Hematopoietic multipotent progenitor cell treated with erythropoietin and hydrocortisone succinate and interleukin-3 and kit ligand, for 8 days (in vitro differentiated cells): ENCODE results near the gene ASB13.
"Not testable (repeated sequence)": the region's sequence is repeated elsewhere in the genome, so short reads cannot be mapped to it uniquely, and the experiment has no call there.

Experiments
- DNase-seq: peaks from one replicate; pipeline ENCODE4 v3.0.0-alpha.2; 2015

Gene ASB13

GRCh38 chr10:5603848-5604170 lies 62.6 kb downstream of the ASB13 start:
- DNase-seq, result no peak

DNA sequence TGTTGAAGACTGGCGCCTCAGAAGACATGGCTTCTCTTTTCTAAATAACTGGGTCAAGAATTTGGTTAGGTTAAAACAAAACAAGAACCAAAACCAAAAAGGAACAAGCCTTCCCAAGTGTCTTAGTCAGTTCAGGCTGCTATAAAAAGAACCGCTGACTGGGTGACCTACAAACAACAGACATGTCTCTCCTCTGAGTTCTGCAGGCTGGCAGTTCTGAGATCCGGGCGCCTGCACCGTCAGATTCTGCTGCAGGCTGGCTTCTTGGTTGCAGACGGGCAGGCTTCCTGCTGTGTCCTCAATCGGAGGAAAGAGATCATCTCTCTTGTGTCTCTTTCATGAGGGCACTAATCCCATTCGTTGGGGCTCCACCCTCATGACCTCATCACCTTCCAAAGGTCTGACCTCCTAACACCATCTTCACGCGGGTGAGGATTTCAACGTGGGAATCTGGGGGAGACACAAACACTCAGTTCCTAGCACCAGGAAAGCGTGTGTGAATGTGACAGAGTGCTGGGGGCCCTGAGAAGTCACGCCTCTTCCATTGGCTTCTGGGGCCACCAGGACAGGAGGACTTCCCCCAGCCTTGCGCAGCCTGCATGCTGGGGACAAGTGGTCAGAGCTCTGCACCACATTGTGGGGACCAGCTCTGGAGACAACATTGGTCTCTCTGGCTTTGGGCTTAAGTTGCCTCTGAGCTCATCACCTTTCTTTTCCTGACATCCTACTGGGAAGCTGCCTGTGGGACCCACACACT lies 63.1 kb downstream of the ASB13 start:
- DNase-seq, result no peak

DNA sequence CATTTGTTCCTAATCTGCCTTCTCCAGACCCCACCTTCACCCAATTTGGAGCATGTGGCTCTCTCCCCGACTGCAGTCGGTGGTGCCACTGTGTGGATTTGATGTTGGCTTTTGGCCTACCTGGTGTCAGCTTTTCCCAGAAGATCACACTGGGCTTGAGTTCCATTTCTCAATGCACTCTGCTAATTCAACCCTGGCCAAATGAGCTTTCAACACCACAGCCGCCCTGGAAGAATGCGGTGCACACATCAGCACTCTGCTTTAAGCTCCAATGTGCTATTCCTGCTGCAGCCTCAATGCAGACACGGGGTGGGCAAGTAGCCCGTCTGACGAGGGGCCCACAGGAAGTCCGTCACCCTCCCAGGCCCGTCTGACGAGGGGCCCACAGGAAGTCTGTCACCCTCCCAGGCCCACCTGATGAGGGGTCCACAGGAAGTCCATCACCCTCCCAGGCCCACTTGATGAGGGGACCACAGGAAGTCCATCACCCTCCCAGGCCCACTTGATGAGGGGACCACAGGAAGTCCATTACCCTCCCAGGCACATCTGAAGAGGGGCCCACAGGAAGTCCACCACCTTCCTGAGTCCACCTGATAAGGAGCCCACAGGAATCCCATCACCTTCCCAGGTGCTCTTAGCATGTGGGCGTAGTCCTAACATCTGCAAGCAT lies 64.4 kb downstream of the ASB13 start:
- no peak for DNase-seq

DNA sequence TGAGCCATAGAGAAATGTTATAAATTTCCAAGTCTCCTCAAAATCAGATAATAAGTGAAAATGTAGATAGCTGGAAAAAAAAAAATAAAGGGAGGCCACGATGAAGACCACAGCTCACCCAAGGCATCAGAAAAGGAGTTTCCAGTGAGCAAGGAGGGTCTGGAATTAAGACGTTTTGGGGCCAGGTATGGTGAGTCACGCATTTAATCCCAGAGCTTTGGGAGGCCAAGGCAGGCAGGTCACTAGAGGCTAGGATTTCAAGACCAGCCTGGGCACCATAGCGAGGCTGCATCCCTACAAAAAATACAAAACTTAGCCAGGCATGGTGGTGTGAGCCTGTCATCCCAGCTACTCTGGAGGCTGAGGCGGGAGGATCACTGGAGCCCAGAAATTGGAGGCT lies 65.5 kb downstream of the ASB13 start:
- DNase-seq, result no peak

GRCh38 chr10:5599613-5600520 lies 66.5 kb downstream of the ASB13 start:
- DNase-seq, result no peak

DNA sequence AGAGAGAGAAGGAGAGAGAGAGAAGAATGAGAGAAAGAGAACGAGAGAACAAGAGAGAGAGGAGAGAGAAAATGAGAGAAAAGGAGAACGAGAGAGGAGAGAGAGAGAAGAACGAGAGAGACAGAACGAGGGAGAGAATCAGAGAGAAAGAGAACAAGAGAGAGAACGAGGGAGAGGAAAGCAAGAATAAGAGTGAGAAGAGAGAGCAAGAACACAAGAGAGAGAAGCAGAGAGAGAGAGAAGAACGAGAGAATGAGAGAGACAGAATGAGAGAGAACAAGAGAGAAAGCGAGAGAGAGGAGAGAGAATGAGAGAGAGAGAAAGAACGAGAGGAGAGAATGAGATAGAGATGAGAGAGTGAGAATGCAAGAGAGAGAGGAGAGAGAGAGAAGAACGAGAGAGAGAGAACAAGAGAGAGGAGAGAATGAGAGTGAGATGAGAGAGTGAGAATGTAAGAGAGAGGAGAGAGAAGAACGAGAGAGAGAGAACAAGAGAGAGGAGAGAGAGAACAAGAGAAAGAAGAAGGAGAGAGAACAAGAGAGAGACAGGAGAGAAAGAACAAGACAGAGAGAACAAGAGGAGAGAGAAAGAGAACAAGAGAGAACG lies 68.2 kb downstream of the ASB13 start:
- no peak for DNase-seq

DNA sequence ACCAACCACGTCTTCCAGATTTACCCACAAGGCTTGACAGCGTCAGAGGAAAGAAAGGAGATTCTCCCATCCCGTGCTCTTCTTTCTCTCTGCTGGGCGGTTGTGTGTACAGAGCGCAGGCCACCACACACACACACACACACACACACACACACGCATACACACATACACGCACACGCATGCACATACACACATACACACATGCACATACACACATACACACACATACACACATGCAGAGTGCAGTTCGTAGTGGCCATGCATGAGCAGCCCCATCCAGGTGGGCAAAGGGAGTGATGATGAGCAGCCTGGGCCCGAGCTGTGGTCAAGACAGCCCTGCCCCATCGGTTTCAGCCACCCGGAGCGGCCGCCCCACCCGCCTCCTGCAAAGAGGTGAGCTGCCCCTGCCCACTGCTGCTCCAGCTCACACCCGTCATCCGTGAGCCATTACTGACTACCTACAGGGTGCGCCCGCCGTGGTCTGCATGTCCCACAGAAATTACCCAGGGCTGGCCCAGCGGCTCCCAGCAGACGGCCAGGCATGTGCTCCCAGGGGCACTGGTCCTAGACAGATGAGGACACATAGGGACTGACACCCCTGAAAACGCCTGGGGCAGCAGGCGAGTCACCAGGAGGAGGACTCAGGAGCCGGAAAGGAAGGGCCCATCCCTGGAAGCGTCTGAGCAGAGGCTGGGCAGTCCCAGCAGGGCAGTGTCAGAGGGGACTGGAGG lies 69.6 kb downstream of the ASB13 start:
- no peak for DNase-seq

- no peak for DNase-seq
These were observed 70.4 kb downstream of the ASB13 start for GRCh38 chr10:5595994-5596471.

GRCh38 chr10:5595591-5595990 lies 70.8 kb downstream of the ASB13 start:
- no peak for DNase-seq

- no peak for DNase-seq
These were observed 71.3 kb downstream of the ASB13 start for GRCh38 chr10:5595095-5595494.

GRCh38 chr10:5594271-5595049 lies 71.9 kb downstream of the ASB13 start:
- DNase-seq, result no peak

GRCh38 chr10:5593347-5593746 lies 73.0 kb downstream of the ASB13 start:
- DNase-seq, result not testable (repeated sequence)

DNA sequence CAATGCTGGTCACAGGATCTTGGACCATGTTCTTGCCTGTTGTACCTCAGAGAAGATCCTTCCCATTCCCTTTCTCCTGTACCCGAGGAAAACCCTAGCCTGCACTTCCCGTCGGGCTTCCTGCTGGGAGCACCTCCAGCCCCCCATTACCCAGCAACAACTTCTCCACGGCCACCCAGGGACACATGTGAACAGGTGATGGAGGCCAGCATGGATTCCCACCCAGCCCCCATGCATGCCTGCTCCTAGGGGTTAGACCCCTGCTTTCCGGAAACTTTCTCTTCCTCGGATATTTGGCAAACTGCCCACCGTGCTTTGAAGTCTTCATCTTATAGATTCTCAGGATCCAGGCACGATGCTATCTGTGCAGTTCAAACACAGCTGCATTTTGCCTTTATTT lies 74.3 kb downstream of the ASB13 start:
- DNase-seq, result no peak

GRCh38 chr10:5591336-5591824 lies 75.0 kb downstream of the ASB13 start:
- no peak for DNase-seq

- DNase-seq, result no peak
These were observed 75.6 kb downstream of the ASB13 start for GRCh38 chr10:5590816-5591215.

DNA sequence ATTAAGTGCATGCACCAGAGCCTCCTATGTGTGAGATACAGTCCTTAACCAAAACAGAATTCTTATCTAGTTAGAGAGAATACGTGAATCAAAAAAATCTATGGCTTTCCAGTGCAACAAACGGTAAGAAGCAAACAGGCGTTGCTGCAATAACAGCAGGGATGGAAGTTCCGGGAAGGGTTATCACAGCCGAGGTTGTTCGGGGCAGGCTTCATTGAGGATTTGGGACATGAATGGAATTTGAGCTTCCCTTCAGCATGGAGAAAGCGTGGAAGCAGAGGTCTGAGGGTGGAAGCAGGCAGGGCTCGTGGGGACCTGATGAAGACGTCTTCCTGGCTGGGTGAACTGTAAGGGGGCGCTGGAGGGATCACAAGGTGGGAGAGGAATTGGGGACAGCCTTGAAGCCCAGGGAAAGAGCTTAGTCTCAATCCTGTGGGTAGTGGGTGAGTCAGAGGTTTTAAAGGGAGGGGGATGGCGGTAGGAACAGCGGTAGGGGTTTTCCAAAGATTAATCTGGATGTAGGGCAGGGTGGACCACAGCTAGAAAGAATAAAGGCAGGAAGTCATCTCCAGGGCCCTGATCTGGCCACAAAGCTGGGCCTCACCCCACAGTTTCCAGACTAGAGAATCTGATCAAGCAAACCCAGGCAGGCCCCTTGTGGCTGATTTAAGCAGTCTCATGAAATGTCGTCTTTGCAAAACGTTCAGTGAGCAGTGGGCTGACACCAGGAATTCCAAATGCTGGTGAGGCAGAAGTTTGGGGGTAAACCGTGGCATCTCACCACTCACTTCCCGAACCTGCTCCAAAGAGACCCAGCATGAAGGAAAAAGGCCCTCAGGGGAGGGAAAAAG lies 76.5 kb downstream of the ASB13 start:
- DNase-seq, result peak; percentile 52

DNA sequence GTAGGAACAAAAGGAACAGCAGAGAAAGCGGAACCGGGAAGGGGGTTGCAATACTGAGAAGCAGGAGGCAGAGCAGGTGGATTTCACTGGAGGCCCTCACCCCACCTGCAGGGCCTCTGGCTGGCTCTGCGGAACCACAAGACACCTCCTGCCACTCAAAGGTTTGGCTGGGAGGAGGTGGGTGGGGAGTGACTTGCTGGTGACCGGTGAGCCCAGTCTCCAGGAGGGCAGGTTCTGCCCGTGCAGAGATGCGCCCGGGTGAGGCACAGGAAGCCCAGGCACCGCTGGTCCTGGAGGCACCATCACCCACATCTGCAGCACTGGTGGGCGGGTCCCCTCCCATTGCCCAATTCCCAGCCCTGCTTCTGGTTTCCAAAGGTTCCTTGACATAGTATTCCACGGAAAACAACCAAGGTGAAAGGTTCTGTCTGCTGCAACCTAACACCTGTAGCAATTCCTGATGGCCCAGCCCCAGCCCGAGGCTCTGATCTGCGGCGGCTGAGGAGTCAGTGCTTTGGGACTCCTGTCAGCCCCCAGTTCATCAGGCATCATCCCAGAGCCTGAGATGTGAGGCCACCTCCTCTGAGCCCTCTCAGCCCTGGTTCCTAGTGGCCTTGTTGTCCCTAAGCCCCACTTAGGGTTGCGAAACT lies 77.3 kb downstream of the ASB13 start:
- DNase-seq, result no peak
